Measurements from ENCODE around the gene STAMBP.

- no peak for TF ChIP-seq CTCF (IDR thresholded peaks at IDR 0.05)
- no peak for TF ChIP-seq EP300 (IDR thresholded peaks at IDR 0.05)
- no peak for TF ChIP-seq POLR2AphosphoS5 (IDR thresholded peaks at IDR 0.05)
These were observed 5.8 kb upstream of the STAMBP start for GRCh38 chr2:73822991-73823390.
